Upper lobe of right lung (tissue), 1 donor: ENCODE measurements around the gene BRIX1. TPM values are rescaled to one million over a fixed set of nuclear protein-coding genes. Genes with fewer than 3 reads are reported as not detected.
"Not testable (repeated sequence)": the region's sequence is repeated elsewhere in the genome, so short reads cannot be mapped to it uniquely, and the experiment has no call there.

Source experiments
- ATAC-seq: fragments of 200-7000 bp; cut with Tn5 transposase; one replicate; pipeline ENCODE4 v1.9.1; 2020; ENCODE audit warnings: mild to moderate bottlenecking, moderate library complexity
- DNase-seq: peaks from one replicate; pipeline ENCODE4 v3.0.0-alpha.2; 2020
- H3K27ac ChIP-seq: fragments of 200-600 bp; one replicate; pipeline ENCODE4 v1.8.0; 2022
- H3K27me3 ChIP-seq: fragments of 200-600 bp; one replicate; pipeline ENCODE4 v1.8.0; 2022; ENCODE audit warnings: mild to moderate bottlenecking
- H3K36me3 ChIP-seq: fragments of 200-600 bp; one replicate; pipeline ENCODE4 v1.8.0; 2022
- H3K4me1 ChIP-seq: fragments of 200-600 bp; one replicate; pipeline ENCODE4 v1.8.0; 2022
- H3K4me3 ChIP-seq: fragments of 200-600 bp; one replicate; pipeline ENCODE4 v1.8.0; 2022; ENCODE audit warnings: mild to moderate bottlenecking
- H3K9me3 ChIP-seq: fragments of 200-600 bp; one replicate; pipeline ENCODE4 v1.8.0; 2022
- intact Hi-C: fragments of 100-400 bp; cut with DNase I; formaldehyde crosslinking; loops from one replicate; pipeline ENCODE4 v1.11.0; 2022
- total RNA-seq: library from RNA; stranded (reverse); fragmentation: NEBNext Ultra II Directional; extraction: Animal tissue kit (Norgen Biotek cat#: 25700); gene quantifications from one replicate; pipeline ENCODE4 v1.2.1, GENCODE V29; 2021
- TF ChIP-seq, protein P1 (sequence below): fragments of 200-600 bp; IDR thresholded peaks from one replicate; pipeline ENCODE4 v1.8.0; 2022; ENCODE audit warnings: antibody characterized with exemption
- donor health status: DM: no; HTN: yes; CAD: no; lungs with severe emphysema.

BRIX1 gene
- total RNA-seq, 1 donor from 2014 or later = 19.8 TPM

DNA sequence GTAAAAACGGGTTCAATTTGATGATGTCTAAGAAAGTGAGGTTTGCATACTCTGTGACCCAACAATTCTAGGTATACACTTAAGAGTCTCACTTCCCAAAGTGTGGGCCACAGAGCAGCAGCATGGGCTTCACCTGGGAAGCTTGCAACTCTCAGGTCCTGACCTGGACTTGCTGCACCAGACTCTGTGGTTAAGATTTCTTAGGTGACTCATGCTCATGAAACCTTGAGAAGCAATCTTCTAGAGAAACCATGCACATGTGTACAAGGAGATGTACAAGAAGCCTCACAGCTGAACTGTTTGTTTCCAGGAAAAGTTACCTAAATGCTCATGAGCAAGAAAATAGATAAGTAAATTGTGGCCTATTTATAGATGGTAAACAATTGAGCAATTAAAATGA is 43.8 kb downstream of the BRIX1 start:
- no peaks in the 10 kb centered on the region for H3K9me3 ChIP-seq
- H3K4me1 ChIP-seq = no peaks in the 10 kb centered on the region
- H3K4me3 ChIP-seq = no peak overlapping the region
- ATAC-seq (peak; percentile 69), DNase-seq (no peak)
- TF ChIP-seq, protein P1, sequence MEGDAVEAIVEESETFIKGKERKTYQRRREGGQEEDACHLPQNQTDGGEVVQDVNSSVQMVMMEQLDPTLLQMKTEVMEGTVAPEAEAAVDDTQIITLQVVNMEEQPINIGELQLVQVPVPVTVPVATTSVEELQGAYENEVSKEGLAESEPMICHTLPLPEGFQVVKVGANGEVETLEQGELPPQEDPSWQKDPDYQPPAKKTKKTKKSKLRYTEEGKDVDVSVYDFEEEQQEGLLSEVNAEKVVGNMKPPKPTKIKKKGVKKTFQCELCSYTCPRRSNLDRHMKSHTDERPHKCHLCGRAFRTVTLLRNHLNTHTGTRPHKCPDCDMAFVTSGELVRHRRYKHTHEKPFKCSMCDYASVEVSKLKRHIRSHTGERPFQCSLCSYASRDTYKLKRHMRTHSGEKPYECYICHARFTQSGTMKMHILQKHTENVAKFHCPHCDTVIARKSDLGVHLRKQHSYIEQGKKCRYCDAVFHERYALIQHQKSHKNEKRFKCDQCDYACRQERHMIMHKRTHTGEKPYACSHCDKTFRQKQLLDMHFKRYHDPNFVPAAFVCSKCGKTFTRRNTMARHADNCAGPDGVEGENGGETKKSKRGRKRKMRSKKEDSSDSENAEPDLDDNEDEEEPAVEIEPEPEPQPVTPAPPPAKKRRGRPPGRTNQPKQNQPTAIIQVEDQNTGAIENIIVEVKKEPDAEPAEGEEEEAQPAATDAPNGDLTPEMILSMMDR = no peak
- peaks cover 13% of the 10 kb centered on the region for H3K36me3 ChIP-seq
- no peak overlapping the region for H3K27ac ChIP-seq
- intact Hi-C loops = no loop called here
- no peaks in the 10 kb centered on the region for H3K27me3 ChIP-seq

DNA sequence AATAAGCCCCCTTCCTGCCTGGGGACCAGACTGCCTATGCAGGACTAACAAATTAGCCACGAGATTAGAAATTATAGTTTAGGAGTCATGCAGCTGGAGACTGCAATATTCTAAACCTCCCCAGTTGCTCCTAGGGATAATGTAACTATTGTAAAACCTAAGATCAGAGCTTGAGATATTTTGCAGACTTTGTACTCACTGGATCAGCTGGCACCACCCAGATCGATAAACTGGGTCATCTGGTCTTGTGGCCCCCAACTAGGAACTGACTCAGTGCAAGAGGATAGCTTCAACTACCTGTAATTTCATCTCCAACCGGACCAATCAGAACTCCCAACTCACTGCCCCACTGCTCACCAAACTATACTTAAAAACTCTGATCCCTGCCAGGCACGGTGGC is 52.0 kb downstream of the BRIX1 start:
- TF ChIP-seq, protein P1 = no peak
- Histone ChIP-seq H3K36me3 (no peaks in the 10 kb centered on the region), H3K4me1 (no peaks in the 10 kb centered on the region), H3K27ac (no peak overlapping the region), H3K4me3 (no peak overlapping the region), H3K27me3 (no peaks in the 10 kb centered on the region), H3K9me3 (no peaks in the 10 kb centered on the region)
- intact Hi-C loops = no loop called here
- ATAC-seq (no peak), DNase-seq (no peak)

DNA sequence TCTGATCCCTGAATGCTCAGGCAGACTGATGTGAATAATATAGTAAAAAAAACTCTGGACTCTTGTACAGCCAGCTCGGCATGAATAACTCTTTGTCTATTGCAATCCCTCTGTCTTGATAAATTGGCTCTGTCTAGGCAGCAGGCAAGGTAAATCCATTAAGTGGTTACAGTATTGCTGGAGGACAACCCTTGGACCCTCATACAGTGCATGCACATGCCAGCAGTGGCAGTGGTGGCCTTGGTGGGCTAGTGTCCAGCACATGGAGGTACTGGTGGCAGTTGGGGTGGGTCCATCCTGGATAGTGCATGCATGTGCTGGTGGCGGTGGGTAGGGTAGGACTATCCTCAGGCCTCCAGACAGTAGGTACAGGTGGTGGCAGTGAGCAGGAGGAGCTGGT is 52.7 kb downstream of the BRIX1 start:
- TF ChIP-seq, protein P1 = no peak
- Histone ChIP-seq H3K27ac (no peak overlapping the region), H3K4me1 (no peaks in the 10 kb centered on the region), H3K27me3 (no peaks in the 10 kb centered on the region), H3K9me3 (no peaks in the 10 kb centered on the region), H3K36me3 (no peaks in the 10 kb centered on the region), H3K4me3 (no peak overlapping the region)
- ATAC-seq = peak; percentile 22
- intact Hi-C loops = no loop called here
- no peak for DNase-seq

DNA sequence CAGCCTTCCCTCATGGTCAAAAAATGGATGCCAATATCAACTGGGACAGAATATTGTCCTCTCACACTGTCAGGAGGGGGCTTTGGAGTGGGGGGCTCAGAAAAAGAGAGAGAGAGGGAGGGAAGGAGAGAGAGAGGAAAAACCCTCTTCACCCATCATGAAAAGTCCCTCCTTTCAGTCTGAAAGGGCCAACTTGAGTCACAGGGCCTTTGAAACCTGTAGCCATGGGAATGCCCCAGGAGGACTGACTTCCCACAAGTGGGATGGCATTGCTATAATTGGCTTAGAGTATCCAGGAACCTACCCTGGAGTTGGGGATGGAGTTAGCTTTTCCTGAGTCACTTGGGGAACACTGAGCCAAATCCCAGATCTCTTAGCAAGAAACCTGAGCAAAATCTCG is 55.0 kb downstream of the BRIX1 start:
- Histone ChIP-seq H3K27ac (no peak overlapping the region), H3K4me1 (no peaks in the 10 kb centered on the region), H3K9me3 (no peaks in the 10 kb centered on the region), H3K4me3 (no peak overlapping the region), H3K27me3 (no peaks in the 10 kb centered on the region), H3K36me3 (no peaks in the 10 kb centered on the region)
- DNase-seq (no peak), ATAC-seq (no peak)
- intact Hi-C loops = no loop called here
- TF ChIP-seq, protein P1 = no peak

DNA sequence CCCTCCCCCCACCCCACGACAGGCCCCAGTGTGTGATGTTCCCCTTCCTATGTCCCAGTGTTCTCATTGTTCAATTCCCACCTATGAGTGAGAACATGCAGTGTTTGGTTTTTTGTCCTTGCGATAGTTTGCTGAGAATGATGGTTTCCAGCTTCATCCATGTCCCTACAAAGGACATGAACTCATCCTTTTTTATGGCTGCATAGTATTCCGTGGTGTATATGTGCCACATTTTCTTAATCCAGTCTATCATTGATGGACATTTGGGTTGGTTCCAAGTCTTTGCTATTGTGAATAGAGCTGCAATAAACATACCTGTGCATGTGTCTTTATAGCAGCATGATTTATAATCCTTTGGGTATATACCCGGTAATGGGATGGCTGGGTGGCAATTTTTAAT is 56.1 kb downstream of the BRIX1 start:
- H3K27ac ChIP-seq, H3K36me3 ChIP-seq, ATAC-seq, H3K27me3 ChIP-seq, H3K9me3 ChIP-seq, DNase-seq, intact Hi-C loops, H3K4me1 ChIP-seq, H3K4me3 ChIP-seq: not testable (repeated sequence)

Other genes with a start within 250 kb of the BRIX1 start
- 0.20 TPM for gene TTC23L, start 76.5 kb upstream of the BRIX1 start, total RNA-seq
- gene RAD1, start 207 bp upstream of the BRIX1 start, total RNA-seq = 29.1 TPM
- 57.7 TPM for gene DNAJC21, start 13.8 kb downstream of the BRIX1 start, total RNA-seq
- gene AGXT2, start 132.2 kb downstream of the BRIX1 start, total RNA-seq = not detected